Measurements from ENCODE around the gene BLNK.

BLNK gene

GRCh38 chr10:96268341-96268909 is 2.9 kb downstream of the BLNK start:
- TF ChIP-seq CTCF (IDR thresholded peaks at IDR 0.05; ENCODE audit: extremely low read depth, missing control alignments) = no peak
- DNase-seq (ENCODE audit: low spot score) = no peak

- TF ChIP-seq CTCF (IDR thresholded peaks at IDR 0.05; ENCODE audit: extremely low read depth, missing control alignments) = no peak
- DNase-seq (ENCODE audit: low spot score) = no peak
Measured at GRCh38 chr10:96267234-96267705, 4.1 kb downstream of the BLNK start.

GRCh38 chr10:96266118-96266770 is 5.1 kb downstream of the BLNK start:
- DNase-seq (ENCODE audit: low spot score) = no peak
- TF ChIP-seq CTCF (IDR thresholded peaks at IDR 0.05; ENCODE audit: extremely low read depth, missing control alignments) = no peak

GRCh38 chr10:96264938-96265337 is 6.4 kb downstream of the BLNK start:
- no peak for DNase-seq (ENCODE audit: low spot score)
- no peak for TF ChIP-seq CTCF (IDR thresholded peaks at IDR 0.05; ENCODE audit: extremely low read depth, missing control alignments)

- no peak for TF ChIP-seq CTCF (IDR thresholded peaks at IDR 0.05; ENCODE audit: extremely low read depth, missing control alignments)
- DNase-seq (ENCODE audit: low spot score) = no peak
Measured at GRCh38 chr10:96263669-96264068, 7.7 kb downstream of the BLNK start.

GRCh38 chr10:96263176-96263575 is 8.2 kb downstream of the BLNK start:
- DNase-seq (ENCODE audit: low spot score) = no peak
- TF ChIP-seq CTCF (IDR thresholded peaks at IDR 0.05; ENCODE audit: extremely low read depth, missing control alignments) = no peak

GRCh38 chr10:96261930-96262329 is 9.4 kb downstream of the BLNK start:
- no peak for DNase-seq (ENCODE audit: low spot score)
- TF ChIP-seq CTCF (IDR thresholded peaks at IDR 0.05; ENCODE audit: extremely low read depth, missing control alignments) = no peak

Measured in GM20000 (cell line).